Activated CD8-positive, alpha-beta T cell treated with anti-CD3 and anti-CD28 coated beads for 36 hours (primary cell): ENCODE results near the gene UTP20. TPM values are rescaled to one million over a fixed set of nuclear protein-coding genes. Genes with fewer than 3 reads are reported as not detected.

Experiments
- ATAC-seq: fragments of 200-7000 bp; cut with Tn5 transposase; one replicate; pipeline ENCODE4 v1.10.0; 2021; ENCODE audit warnings: mild to moderate bottlenecking, moderate library complexity
- CTCF ChIA-PET: fragments of 350-600 bp; sonication (Branson Sonifier 250); formaldehyde crosslinking; loops from one replicate; lab custom pipeline; 2021; ENCODE audit warnings: antibody characterized with exemption; lab: Charles Lee
- POLR2A ChIA-PET: fragments of 350-600 bp; sonication (Branson Sonifier 250); formaldehyde crosslinking; loops from one replicate; lab custom pipeline; 2021; ENCODE audit warnings: antibody characterized with exemption; lab: Charles Lee
- DNase-seq: peaks from one replicate; pipeline ENCODE4 v3.0.0-alpha.2; 2020
- H3K27ac Mint-ChIP-seq: one replicate; pipeline ENCODE4 v1.8.0; 2021; ENCODE audit warnings: mild to moderate bottlenecking, mixed read lengths
- H3K27me3 Mint-ChIP-seq: one replicate; pipeline ENCODE4 v1.8.0; 2021; ENCODE audit warnings: mixed read lengths
- H3K36me3 Mint-ChIP-seq: one replicate; pipeline ENCODE4 v1.8.0; 2021; ENCODE audit warnings: low read depth, mixed read lengths
- H3K4me1 Mint-ChIP-seq: one replicate; pipeline ENCODE4 v1.8.0; 2021; ENCODE audit warnings: low read depth, mixed read lengths
- H3K4me3 Mint-ChIP-seq: one replicate; pipeline ENCODE4 v1.8.0; 2021; ENCODE audit warnings: mild to moderate bottlenecking, moderate library complexity, mixed read lengths
- H3K9me3 Mint-ChIP-seq: one replicate; pipeline ENCODE4 v1.8.0; 2021; ENCODE audit warnings: mixed read lengths
- intact Hi-C: fragments of 100-400 bp; cut with micrococcal nuclease; formaldehyde crosslinking; loops from one replicate; pipeline ENCODE4 v1.10.0; 2022
- total RNA-seq, 2 experiments: library from RNA; stranded (reverse); gene quantifications; one replicate each; pipeline ENCODE4 v1.2.3, GENCODE V29; 2021
- TF ChIP-seq, protein P1 (sequence below): fragments of 200-600 bp; IDR thresholded peaks from one replicate; pipeline ENCODE4 v1.8.0; 2022; ENCODE audit warnings: antibody characterized with exemption, mild to moderate bottlenecking

The UTP20 gene
- total RNA-seq, 2 experiments from 2014 or later = 29.0 TPM

DNA sequence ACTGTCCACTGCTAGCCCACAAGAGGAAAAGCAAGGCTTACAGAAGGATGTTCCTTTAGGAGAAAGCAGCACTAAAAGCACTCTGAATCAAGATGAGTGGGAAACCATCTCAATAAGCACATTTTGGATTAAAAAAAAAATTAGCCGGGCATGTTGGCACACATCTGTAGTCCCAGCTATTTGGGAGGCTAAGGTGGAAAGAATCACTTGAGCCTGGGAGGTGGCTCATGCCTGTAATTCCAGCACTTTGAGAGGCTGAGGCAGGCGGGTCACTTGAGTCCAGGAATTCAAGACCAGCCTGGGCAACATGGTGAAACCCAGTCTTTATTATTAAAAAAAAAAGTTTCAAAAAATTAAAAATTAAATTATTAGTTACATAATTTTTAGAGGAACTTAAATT lies 144.7 kb downstream of the UTP20 start:
- Mint-ChIP-seq H3K4me1 (no peaks in the 10 kb centered on the region), H3K36me3 (no peaks in the 10 kb centered on the region), H3K27me3 (peaks cover 5% of the 10 kb centered on the region), H3K9me3 (no peaks in the 10 kb centered on the region), H3K27ac (no peak overlapping the region), H3K4me3 (no peak overlapping the region)
- TF ChIP-seq, protein P1, sequence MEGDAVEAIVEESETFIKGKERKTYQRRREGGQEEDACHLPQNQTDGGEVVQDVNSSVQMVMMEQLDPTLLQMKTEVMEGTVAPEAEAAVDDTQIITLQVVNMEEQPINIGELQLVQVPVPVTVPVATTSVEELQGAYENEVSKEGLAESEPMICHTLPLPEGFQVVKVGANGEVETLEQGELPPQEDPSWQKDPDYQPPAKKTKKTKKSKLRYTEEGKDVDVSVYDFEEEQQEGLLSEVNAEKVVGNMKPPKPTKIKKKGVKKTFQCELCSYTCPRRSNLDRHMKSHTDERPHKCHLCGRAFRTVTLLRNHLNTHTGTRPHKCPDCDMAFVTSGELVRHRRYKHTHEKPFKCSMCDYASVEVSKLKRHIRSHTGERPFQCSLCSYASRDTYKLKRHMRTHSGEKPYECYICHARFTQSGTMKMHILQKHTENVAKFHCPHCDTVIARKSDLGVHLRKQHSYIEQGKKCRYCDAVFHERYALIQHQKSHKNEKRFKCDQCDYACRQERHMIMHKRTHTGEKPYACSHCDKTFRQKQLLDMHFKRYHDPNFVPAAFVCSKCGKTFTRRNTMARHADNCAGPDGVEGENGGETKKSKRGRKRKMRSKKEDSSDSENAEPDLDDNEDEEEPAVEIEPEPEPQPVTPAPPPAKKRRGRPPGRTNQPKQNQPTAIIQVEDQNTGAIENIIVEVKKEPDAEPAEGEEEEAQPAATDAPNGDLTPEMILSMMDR = no peak
- no peak for ATAC-seq
- no peak for DNase-seq
- ChIA-PET CTCF (no interaction called here), POLR2A (no interaction called here)
- intact Hi-C loops = no loop called here

DNA sequence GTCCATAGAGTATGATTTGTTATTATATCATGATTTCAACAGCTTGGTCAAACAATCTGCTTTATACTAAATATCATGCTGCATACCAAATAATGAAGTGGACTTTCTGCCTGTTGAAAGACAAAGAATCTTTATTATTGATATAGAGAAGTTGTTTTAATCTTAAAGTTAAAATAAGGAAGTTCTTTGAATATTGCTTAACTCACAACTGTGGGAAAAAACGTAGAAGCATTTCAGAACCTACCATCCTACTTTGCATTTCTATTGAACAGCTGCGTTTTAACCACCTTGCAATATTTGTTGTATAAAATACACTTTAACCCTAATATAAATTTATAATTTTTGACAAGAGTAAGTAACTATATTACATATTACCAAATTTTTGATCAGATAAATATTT lies 150.6 kb downstream of the UTP20 start:
- TF ChIP-seq, protein P1 = no peak
- no peak for DNase-seq
- ATAC-seq = no peak
- Mint-ChIP-seq H3K27ac (no peak overlapping the region), H3K4me3 (no peak overlapping the region), H3K9me3 (no peaks in the 10 kb centered on the region), H3K4me1 (no peaks in the 10 kb centered on the region), H3K27me3 (peaks cover 6% of the 10 kb centered on the region), H3K36me3 (no peaks in the 10 kb centered on the region)
- intact Hi-C loops = no loop called here
- ChIA-PET CTCF (no interaction called here), POLR2A (no interaction called here)

DNA sequence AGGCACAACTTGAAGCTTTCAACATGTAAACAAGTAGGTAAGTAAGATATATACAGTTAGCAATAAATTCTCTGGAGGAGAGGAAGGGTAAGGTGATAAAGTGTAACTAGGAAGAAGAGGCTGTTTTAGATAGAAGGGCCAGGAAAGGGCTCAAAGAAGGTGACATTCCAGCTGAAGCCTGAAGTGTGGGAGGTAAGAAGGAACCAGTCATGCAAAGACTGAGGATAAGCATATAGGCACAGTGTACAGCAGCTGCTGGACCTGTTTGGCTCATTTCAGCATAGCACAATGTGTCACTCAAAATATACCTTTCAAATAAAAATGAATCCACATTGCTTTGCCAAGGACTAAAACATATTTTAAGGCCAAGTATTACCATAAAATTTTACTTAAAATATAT lies 156.2 kb downstream of the UTP20 start:
- TF ChIP-seq, protein P1 = no peak
- Mint-ChIP-seq H3K27ac (no peak overlapping the region), H3K27me3 (peaks cover 9% of the 10 kb centered on the region), H3K4me1 (no peaks in the 10 kb centered on the region), H3K9me3 (no peaks in the 10 kb centered on the region), H3K4me3 (no peak overlapping the region), H3K36me3 (no peaks in the 10 kb centered on the region)
- intact Hi-C loops = no loop called here
- ChIA-PET POLR2A (no interaction called here), CTCF (no interaction called here)
- no peak for DNase-seq
- ATAC-seq = no peak

Other genes with a start within 250 kb of the UTP20 start
- not detected for gene SLC5A8, start 69.9 kb upstream of the UTP20 start, total RNA-seq
- gene ARL1, start 127.7 kb downstream of the UTP20 start, total RNA-seq = 10 to 100 TPM; 52.5 to 58.6 TPM
- not detected for gene SPIC, start 195.2 kb downstream of the UTP20 start, total RNA-seq